GM21526 (cell line): ENCODE measurements around the gene PAM.
"Not testable (repeated sequence)": the region's sequence is repeated elsewhere in the genome, so short reads cannot be mapped to it uniquely, and the experiment has no call there.

ENCODE experiments used
- ATAC-seq: cut with Tn5 transposase; IDR thresholded peaks from one replicate; pipeline ENCODE4 v1.9.1; 2021; ENCODE audit warnings: moderate library complexity; ENCODE audit not compliant: unreplicated experiment, low FRiP score

The PAM gene

GRCh38 chr5:102888483-102888882, 133.4 kb downstream of the PAM start:
- ATAC-seq: no peak

- no peak for ATAC-seq
Observed at GRCh38 chr5:102889033-102889432, 133.9 kb downstream of the PAM start.

- ATAC-seq: no peak
Observed at GRCh38 chr5:102890133-102890532, 135.0 kb downstream of the PAM start.

GRCh38 chr5:102891175-102891574, 136.1 kb downstream of the PAM start:
- no peak for ATAC-seq

- no peak for ATAC-seq
Observed at GRCh38 chr5:102893942-102894341, 138.8 kb downstream of the PAM start.

DNA sequence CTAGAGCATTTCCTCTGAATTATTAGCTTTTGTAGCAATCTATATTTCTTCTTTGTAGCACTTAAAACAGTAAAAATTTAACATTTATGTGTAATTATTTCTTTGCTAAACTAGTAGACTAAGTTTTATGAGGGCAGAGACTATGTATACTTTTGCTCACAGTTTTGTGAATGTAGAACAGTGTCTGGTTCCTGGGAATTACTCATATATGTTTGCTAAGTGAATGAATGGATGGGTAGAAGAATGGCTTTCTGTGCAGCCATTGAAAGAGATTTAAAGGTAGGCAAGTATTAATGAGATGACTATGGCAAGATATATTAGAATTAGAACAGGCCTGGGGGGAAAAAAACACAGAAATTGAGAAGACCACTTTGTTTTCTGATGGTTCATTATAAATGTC, 140.1 kb downstream of the PAM start:
- ATAC-seq: no peak

GRCh38 chr5:102895976-102896375, 140.9 kb downstream of the PAM start:
- ATAC-seq: no peak

- ATAC-seq: no peak
Observed at GRCh38 chr5:102901424-102902134, 146.5 kb downstream of the PAM start.

DNA sequence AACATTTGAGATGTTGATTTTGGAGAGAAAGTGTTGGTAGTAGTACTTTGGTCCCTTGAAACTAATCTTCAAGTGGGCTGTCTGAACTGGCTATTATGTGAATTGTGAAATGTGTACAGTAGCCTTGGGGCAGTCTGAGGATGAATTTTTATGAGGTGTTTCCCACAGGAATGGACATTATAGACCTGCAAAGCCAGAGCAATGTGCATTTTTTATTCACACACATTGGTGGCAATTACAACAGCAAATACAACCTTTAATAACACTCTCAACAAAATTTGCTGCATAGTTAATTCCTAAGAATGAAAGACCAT, 147.0 kb downstream of the PAM start:
- no peak for ATAC-seq

DNA sequence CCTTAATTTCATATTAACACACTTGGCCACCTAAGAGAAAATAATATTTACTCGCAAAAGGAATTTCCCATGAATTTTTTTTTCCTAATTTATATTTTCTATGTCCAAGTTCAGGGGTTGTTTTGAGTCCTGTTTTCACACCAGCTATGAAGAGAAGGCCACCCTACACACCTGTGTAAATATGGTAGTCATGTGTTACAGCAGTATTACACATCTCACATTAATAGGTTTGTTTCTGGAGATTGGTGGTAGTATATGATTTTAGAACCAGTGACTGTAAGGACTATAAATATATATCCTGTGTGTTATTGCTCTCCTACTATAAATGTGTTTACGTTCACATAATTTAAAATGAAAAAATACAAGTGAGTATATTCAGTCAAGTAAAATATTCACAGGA, 147.5 kb downstream of the PAM start:
- no peak for ATAC-seq

DNA sequence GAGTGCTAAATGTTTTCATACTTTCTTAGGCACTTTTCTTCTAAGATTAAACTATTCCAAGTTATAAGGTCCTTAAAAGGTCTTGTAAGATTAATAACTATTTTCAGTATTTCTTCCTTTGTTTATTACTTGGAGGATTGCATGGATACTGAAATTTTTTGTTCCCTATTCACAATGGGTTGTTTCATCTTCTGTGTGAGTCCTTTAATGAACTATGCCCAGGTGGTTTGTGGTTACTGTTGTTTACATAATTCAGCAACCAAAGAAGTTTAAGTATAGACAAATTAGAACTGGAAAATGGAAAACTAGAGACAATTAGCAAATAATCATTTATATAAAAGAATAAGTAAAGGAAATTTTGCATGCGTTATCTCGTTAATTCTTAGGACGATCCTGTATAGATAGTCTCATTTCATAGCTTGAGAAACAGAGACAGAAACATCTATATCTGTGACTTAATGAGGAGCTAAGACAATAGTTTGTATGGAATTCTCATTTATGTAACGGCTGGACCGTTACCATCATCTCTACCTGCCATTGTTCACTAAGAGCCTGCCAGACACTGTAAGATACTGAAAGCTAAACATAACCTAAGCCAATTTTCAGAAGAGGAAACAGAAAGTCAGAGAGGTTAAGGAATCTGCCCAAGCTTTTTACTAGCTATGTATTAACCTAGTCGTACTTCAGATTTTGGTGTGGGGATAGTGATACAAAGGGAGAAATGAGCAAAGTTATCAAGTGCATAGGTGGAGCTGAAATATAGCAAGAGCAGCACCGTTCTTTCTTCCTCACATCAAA, 148.2 kb downstream of the PAM start:
- no peak for ATAC-seq

DNA sequence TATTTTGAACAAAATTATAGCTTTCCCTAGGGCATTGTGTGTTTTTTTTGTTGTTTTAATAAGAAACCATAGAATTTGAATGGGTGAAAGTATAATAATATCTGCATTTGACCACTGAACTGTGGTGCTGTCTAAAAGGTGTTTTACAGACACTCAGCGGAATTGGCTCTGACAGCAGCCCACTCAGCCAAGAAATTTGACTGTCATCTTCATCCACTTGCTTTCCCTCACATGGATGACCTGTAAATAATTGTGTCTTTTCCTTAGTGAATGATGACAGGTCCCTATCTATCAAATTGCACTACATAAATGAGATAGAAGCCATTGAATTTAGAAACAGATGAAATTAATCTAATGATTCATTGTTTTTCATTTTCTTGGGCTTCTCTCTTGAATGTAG, 150.0 kb downstream of the PAM start:
- ATAC-seq: no peak

GRCh38 chr5:102907099-102907498, 152.0 kb downstream of the PAM start:
- ATAC-seq: not testable (repeated sequence)

- ATAC-seq: no peak
Observed at GRCh38 chr5:102910240-102911226, 155.4 kb downstream of the PAM start.

DNA sequence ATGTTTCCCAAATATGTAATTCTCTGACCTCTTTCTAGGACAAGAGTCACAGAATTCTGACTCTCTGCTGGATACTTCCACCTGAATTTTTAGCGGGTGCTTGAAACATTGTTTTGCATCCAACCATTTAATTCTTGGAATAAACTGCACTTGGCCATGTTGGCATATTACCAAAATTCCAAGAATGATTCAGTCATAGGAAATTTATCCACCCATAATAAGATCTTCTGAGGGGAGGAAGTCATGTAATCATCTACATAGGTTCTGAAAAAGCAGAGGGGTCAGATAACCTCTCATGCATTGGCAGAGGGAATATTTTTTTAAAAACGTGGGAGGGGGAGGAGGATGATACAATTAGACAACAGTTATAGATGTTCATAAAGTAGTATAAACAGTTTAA, 156.9 kb downstream of the PAM start:
- no peak for ATAC-seq

- ATAC-seq: no peak
Observed at GRCh38 chr5:102916109-102916508, 161.0 kb downstream of the PAM start.

- no peak for ATAC-seq
Observed at GRCh38 chr5:102918986-102919610, 164.0 kb downstream of the PAM start.

DNA sequence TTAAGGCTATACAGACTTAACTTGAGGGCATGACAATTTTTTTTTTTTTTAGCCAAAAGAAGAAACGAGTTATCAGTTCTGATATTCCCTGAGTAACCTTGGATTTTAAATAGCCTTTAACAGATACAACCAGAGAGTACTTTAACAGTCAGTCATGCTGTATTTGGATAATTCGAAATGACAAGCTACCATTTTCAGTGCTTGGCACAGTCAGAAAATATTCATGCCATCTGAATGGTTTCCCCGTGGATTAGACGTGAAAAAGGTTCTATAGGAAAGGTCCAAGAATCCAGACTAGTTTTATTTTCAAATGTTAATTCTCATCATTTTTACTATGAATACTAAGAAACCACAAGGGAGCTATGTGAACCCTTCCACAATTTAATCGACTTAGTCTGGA, 165.7 kb downstream of the PAM start:
- no peak for ATAC-seq

DNA sequence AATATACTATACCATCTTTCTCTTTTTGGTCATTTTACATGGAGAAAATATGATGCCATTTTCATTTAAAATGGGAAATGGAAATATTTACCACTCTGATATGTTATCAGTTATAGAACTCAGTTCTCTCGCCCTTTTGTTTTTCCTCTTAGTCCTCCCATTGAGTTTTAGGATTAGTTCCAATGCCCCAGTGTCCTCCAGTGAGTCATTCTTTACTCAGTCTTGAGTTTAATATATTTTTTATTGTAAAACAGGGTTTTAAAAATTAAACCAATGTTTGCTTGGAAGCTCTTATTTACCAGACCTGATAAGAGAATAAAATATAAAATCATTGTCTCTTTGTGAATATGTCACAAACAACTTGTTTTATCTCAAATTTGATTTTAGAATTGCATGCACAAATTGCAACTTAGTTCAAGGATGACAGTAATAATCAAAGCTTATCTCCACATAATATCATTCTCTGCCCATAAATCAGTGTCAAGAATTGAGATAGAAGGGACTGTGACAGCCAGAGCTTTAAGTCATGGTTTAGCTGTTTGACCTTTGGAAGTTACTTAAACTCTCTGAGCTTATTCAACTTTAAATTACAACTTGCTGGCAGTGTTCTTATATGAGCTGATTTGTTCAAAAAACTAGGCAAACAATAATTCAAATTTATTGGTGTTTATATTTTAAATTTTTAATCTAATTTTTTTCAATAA, 166.4 kb downstream of the PAM start:
- ATAC-seq: no peak

DNA sequence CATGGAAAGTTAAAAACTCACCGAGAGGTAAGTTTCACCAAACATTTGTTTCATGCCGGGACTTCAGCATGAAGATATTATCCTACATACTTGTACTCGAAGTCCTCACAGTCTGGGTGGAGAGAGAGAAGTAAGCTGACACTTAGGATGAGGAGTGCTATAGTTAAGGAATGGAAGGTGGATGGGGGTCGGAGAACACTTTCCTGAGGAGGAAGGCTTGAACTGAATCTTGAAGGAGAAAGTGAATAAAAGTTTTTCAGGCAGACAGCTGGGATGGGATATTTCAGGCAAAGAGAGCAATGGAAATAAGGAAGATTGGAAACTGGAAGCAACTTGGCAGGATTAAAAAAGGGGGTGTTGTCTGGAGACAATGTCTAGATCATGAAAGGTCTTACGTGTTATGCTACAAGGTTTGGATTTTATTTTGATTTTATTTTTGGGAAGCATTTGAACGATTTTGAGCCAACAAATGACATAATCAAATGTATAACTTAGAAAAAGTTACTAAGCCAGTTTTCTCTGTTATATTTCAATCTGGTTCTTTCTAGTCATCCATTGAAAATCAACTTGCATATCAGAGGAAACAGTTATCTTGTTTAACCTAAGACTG, 167.1 kb downstream of the PAM start:
- ATAC-seq: no peak
